GM18508 (cell line): ENCODE results near the gene CFAP299.
"Not testable (repeated sequence)": the region's sequence is repeated elsewhere in the genome, so short reads cannot be mapped to it uniquely, and the experiment has no call there.

Experiments
- ATAC-seq: cut with Tn5 transposase; IDR thresholded peaks from one replicate; pipeline ENCODE4 v1.9.1; 2021; ENCODE audit warnings: moderate number of reproducible peaks; ENCODE audit not compliant: insufficient read depth, unreplicated experiment

The CFAP299 gene

DNA sequence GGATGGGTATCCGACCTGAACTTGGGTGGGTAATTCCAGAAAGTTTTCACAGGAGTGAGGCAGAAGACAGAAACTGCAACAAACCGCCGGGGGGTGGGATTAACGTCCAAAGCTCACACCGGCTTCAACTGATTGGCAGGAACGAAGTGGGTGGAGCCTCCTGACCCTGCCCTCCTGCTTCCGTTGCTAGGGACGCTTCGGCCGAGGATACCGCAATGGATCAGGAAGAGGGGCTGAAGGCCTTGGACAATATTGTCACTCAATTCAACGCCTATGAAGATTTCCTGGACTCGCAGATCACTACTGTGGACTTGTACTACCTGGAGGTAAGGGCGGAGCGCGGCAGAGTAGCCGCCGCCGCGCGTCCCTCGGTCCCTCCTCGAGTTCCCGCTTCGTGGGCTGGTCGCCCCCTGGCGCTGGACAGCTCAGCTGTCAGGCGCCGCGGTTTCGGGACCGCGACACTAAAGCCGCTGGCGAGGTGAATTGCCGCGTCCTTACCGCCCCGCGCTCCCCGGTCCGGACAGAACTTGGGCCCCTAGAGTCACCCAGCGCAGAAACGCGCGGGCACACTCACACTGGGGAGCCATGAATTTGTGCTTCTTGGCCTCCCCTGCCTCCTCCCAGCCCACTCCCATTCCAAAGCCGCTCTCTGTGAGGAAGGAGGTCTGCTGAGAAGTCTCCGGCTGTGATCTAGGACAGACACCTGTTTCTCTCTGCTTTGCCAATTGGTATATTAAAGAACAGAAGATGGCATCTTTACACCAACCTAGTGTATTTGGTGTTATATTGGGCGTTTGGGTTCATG, at the start of gene CFAP299:
CFAP299 (plus strand) TSS at position 177 of the 805 bp plus-strand sequence.
- ATAC-seq, result peak; percentile 90

DNA sequence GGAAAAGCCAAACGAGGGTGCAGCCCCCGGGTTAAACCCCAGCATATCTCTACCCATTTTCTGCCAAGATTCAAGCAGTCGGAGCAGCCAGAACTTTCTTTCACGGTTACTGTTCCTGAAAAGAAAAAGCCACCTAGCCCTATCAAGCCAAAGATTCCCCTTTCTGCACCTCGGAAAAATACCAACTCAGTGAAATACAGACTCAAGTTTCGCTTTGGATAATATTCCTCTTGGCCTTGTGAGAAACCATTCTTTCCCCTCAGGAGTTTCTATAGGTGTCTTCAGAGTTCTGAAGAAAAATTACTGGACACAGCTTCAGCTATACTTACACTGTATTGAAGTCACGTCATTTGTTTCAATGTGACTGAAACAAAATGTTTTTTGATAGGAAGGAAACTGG, 49.1 kb upstream of the CFAP299 start:
- ATAC-seq, result no peak

DNA sequence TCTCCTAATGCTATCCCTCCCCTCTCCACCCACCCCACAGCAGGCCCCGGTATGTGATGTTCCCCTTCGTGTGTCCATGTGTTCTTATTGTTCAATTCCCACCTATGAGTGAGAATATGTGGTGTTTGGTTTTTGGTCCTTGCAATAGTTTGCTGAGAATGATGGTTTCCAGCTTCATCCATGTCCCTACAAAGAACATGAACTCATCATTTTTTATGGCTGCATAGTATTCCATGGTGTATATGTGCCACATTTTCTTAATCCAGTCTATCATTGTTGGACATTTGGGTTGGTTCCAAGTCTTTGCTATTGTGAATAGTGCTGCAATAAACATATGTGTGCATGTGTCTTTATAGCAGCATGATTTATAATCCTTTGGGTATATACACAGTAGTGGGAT, 44.9 kb upstream of the CFAP299 start:
- not testable (repeated sequence) for ATAC-seq

DNA sequence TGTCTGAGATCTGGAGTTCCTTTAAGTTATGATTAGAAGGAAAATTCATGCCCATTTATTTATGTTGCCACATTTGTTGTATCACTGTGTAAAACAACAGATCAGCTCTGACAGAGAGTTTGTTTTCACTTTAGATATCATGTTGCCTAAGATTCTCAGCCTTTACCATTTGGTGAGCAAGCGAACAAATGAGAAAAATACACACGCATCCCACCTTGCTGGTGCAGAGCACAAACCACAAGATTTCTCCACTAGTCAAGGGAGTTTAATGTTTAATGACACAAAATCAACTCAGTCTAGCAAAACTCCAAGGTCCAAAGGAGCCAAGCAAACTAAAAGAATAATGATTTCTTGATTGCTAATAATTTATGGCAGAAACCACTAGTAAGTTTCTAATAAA, 41.3 kb upstream of the CFAP299 start:
- no peak for ATAC-seq

DNA sequence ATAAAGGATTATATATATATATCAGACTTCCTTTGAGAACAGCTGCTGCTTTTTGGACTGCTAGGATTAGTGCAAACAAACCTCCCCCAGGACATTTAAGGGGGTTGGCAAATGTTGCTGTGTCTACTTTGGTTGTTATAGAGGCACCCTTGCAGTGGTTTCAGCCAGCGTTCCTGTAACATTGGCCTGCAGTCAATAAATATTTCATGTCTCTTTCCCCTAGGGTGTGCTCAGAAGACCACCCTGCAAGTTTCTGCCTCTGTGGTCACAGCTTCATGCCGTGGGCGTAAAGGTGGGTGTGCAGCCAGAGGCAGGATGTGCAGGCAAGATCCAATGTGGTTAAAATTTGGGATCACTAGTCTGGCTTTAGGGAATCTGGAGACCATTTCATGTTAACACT, 40.2 kb upstream of the CFAP299 start:
- no peak for ATAC-seq

DNA sequence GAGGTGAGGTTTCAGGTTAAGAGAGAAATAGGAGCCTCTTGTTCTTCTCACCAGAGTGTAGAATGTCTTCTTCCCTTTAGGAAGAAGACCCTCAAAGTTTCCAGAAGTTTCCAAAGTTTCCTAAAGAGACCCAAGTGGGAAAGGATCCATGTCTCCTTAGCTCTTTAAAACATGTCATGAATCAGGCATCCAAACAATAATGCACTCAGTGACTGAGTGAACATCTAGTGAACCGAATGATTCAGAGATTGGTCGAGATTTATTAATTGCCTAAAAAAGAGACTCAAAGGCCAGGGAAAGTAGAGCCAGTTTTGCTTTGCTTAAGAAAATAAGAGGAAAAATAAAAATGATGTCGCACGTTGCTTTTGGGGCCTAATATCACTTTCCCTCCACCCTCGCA, 39.7 kb upstream of the CFAP299 start:
- ATAC-seq, result no peak

DNA sequence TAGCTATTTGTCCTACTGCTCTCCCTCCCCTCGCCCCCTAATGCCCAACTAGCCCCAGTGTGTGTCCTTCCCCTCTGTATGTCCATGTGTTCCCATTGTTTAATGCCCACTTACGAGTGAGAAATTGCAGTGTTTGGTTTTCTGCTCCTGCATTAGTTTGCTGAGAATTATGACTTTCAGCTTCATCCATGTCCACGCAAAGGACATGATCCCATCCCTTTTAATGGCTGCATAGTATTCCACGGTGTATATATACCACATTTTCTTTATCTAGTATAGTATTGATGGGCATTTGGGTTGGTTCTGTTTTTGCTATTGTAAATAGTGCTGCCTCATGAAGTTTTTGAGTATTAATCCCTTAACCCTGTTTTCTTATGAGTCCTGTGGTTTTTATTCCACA, 33.6 kb upstream of the CFAP299 start:
- no peak for ATAC-seq

DNA sequence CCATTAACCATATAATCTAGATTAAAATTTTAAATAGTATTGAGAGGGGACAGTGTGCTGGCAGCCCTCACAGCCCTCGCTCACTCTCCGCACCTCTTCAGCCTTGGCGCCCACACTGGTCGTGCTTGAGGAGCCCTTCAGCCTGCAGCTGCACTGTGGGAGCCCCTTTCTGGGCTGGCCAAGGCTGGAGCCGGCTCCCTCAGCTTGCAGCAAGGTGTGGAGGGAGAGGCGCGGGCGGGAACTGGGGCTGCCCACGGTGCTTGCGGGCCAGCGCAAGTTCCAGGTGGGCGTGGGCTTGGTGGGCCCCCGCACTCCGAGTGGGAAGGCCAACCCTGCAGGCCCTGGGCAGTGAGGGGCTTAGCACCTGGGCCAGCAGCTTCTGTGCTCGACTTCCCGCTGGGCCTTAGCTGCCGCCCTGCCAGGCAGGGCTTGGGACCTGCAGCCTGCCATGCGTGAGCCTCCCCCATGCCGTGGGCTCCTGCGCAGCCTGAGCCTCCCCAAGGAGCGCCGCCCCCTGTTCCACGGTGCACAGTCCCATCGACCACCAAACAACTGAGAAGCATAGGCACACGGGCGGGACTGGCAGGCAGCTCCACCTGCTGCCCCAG, 32.8 kb upstream of the CFAP299 start:
- no peak for ATAC-seq

DNA sequence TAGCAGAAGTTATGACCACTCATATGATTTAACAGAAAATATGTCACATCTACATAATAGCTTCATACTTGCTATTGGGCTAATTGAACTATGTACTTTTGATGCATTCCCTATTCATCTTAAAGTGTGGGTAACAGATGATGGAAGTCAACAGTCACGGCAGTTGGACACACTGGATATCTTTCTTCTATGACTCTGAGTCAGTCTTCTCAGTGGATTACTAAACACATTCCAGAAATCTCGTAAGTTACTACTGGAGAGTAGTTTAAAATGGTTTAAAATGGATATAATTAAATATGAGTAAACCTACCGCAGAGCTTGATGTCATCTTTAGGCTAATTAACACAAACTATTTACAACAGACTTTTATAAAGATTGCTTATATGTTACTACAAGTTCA, 30.1 kb upstream of the CFAP299 start:
- no peak for ATAC-seq

DNA sequence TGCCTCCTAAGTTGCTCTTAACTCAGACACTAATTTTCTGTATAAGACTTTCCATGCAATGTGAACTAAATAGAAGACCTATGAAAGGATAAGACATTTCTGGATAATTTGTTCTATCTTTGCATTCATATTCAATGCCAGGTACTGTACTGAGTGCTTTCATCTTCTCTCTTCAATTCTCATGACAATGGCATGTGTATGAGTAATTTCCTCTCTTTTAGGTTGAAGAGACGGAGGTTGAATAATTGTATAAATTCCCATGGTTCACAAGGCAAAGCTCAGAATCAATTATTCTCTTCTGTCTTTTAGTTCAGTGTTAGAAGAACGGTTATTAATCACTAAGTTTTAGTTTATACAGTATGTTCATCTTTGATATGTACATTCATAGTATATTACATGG, 29.3 kb upstream of the CFAP299 start:
- ATAC-seq, result no peak

DNA sequence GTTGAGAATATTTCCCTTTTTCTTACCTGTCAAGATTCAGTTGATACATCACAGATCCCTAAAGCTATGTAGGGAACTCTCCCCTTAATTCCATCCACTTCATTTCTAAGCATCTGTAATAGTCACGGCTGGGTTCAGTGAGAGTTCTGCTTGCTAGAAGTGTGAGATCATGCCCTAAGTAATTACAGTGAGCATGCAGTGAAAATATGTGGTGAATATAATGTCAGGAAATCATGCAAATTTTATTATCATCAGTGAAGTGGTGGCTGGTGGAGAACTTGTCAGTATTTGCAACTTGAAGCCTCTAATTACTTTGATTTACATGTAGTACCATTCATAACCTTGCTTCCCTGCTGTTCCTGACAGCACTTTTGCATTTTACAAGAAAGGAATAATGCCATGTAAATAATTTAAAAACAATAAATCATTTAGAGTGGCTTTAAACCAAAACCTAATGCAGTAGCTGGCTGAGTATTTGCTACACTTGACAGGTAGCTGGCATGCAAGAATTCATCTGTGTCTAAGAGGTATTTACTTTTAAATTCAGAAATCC, 28.3 kb upstream of the CFAP299 start:
- no peak for ATAC-seq

DNA sequence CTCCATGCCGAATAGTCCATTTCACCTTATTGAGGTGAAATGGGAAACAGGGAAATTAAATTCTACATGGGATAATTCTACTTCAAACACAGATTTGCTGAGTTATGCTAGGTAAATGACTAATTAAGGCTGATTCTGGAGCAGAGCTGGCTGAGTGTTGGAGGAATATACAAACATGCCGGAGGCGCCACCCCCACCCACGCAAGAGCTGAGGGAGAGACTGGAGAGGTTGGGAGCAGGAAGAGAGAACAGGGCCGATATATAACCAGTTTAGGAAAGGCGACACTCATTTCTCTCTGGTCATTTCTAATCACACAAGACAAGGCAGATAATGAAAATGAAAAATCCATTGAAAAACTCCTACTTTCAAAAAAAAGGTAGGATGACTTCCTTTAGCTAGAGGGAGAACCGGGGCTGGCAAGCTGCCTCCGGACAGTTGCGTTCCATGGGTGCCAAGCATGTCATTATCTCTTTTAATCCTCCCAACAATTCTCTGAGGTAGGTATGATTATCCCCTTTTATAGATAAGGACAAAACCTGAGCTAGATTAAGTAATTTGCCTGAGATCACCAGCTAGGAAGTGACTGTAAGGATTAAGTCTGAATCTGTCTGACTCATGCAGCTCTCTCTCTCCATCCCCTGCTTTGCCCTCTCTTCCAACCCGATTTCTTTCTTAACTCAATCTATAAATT, 27.6 kb upstream of the CFAP299 start:
- ATAC-seq, result no peak

DNA sequence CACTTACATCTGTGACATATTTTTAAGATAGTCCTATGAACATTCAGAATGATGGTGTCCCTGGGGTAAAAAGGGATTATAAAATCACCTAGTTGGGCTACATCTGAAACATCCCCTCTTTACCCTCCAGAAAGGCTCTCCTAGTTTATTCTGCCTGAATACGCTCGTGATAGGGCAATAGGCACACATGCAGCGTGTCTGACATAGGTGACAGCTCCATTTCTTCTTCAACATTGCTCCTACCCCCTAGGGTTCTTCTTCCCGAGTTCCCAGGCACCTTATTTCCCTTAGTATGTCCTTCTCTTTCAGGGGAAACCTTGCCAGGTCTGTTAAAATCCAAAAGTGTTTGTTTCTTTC, 27.1 kb upstream of the CFAP299 start:
- no peak for ATAC-seq

DNA sequence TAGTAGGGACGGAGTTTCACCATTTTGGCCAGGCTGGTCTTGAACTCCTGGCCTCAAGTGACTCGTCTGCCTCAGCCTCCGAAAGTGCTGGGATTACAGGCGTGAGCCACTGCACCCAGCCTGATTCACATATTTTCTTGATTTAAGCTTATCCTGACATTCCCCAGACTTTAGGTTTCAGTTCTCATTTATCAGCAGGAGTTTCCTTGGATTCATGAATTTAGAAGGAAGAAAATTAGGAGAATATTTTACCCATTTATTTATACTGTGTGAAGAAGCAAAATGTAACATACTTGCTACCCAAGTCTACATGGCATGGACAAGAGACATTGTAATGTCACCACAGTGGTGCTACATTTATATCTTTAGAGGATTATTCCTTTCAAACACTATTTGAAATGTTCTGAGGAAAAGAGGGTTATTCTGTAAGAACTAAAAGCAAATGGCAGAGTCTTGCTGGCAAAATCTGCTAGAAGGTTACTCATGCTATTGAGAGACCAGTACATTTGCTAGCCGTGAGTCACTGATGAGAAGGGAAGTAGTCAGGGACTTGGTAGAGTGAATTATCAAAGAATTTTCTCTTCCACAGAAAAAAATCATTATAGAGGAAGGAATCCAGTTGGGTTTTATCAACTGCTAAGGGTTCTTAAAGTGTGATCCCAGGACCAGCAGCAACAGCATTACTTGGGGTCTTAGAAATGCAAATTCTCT, 26.1 kb upstream of the CFAP299 start:
- ATAC-seq, result no peak

DNA sequence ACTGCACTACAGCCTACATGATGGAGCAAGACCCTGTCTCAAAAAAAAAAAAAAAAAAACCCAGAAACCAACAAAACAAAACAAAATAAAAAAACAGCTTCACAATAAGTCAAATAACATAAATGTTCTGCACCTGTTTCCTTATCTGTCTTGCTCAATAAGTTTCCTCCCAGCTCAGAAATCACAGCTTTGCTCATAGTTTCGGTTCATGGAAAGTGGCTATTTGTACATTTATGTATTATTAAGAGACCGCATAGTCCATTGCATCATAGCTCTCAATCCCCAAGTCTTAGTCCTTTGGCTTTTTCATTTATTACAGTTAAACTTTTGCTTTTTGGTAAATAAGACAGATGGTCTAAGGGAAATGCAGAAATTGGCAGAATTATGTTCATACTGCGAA, 24.4 kb upstream of the CFAP299 start:
- ATAC-seq, result no peak

DNA sequence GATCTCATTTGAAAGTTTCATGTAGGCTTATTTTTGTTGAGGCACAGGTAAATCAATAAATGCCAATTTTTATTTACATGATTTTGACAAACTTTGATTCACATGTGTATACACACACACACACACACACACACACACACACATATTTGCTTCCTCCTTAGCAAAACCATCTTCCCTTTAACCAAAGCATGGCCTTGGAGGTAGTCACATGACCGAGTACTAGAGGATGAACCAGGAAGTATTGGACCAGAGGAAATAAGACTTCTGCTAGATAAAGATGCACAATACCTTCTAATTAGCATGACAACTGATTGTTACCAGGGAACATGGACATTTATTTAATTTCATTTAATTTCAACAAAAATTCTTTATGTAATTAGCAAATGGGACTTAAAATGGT, 23.4 kb upstream of the CFAP299 start:
- ATAC-seq, result no peak

DNA sequence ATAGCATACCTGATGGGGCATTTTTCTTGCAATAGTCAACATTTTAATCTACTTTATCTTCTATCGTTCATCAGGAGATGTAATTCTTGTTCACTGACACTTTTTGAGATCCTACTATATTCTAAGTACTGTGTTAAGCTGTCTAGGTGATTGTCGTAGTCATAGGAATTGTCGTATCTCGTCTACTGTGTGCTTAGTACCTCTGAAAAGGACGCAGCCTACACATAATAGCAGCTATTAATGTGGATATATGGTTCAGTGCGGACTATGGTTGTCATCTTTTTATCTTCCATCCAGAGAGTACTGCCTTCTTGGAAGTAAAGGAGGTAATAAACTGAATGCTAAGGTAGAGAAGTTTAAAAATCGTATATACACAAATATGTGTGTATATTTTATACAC, 21.9 kb upstream of the CFAP299 start:
- no peak for ATAC-seq

DNA sequence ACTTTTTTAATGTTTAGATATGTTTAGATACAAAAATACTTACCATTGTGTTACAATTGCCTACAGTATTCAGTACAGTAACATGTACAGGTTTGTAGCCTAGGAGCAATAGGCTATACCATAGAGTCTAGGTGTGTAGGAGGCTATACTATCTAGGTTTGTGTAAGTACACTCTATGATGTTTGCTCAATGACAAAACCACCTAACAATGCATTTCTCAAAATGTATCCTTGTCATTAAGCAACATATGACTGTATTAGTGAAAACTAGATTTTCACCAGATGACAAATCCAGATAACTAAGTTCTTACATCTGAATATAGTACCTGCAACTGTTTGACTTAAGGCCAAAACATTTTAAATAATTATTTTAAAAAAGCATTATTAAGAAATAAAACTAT, 19.7 kb upstream of the CFAP299 start:
- not testable (repeated sequence) for ATAC-seq

DNA sequence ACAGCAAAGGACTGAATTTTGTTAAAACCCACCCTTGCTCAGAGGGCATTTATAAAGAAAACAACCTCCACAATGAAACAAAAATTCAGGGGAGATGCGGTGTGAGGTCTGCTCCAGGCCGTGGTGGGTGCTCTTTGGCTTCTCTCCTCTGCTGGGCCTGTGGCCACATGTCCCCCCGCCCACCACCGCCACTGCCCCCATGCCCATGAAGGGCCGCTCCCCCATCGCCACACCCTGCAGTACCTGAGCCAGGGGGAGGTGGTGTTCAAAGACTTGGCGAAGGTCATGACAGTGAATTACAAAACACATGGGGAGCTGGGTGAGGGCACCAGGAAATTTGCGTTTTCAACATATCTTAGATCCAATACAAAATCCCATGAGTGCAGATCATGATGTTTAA, 14.2 kb upstream of the CFAP299 start:
- no peak for ATAC-seq

DNA sequence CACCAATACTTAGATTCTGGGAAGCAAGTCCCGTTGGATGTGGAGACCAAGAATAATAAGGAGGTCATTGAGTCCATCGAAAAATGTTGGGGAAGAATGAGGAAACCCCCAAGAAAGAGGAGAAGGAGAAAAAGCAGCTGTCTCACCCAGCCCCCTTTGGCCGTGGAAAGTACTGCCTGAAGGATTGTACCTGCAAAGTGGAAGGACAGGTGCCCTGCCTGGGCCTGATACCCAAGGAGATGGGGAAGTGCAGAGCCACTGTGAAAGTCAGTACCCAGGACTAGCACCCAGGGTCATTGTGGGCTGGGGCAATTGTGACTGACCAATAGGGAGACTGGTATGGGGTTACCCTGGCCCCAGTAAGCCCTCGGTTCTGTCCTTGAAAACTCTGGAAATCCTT, 13.8 kb upstream of the CFAP299 start:
- no peak for ATAC-seq

DNA sequence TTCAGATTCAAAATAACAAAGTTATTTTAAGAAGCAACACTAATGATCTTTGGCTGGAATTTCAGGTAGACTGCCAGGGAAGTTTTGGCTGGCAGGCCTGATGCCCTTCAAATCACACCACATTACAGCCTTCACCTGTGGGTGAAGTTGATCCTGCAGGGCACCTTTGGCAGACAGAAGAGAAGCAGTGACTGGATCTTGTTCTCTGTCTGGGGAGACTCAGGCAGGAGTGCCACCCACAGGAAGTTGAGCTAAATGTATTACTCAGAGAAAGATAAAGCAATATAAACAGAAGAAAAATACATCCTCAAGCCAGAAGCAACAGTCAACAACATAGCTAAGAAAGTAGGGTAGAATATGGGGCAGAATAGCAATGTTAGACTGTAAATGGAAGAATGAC, 12.8 kb upstream of the CFAP299 start:
- ATAC-seq, result no peak
